ENCODE data around the gene TMEM141.
"Not testable (repeated sequence)": the region's sequence is repeated elsewhere in the genome, so short reads cannot be mapped to it uniquely, and the experiment has no call there.

TMEM141 gene

GRCh38 chr9:136796238-136796774 lies 5.2 kb downstream of the TMEM141 start, which contains the start of gene CCDC183:
Gene CCDC183, plus strand, starts transcription at chr9:136796338. Its CDS starts 60 bp downstream, at chr9:136796398.
- DNase-seq = no peak

GRCh38 chr9:136796775-136797347 lies 5.7 kb downstream of the TMEM141 start:
- DNase-seq = not testable (repeated sequence)

- DNase-seq = no peak
Measured at GRCh38 chr9:136798708-136799078, 7.5 kb downstream of the TMEM141 start.

GRCh38 chr9:136799079-136799853 lies 8.1 kb downstream of the TMEM141 start:
- DNase-seq = no peak

GRCh38 chr9:136799854-136800657 lies 8.9 kb downstream of the TMEM141 start:
- DNase-seq = peak; percentile 98

- no peak for DNase-seq
Measured at GRCh38 chr9:136802321-136802720, 11.2 kb downstream of the TMEM141 start.

GRCh38 chr9:136803009-136803550 lies 11.9 kb downstream of the TMEM141 start:
- not testable (repeated sequence) for DNase-seq

- DNase-seq = no peak
Measured at GRCh38 chr9:136803551-136804508, 12.7 kb downstream of the TMEM141 start.

- DNase-seq = no peak
Measured at GRCh38 chr9:136804509-136805206, 13.5 kb downstream of the TMEM141 start.

- DNase-seq = no peak
Measured at GRCh38 chr9:136805207-136805740, 14.1 kb downstream of the TMEM141 start.

GRCh38 chr9:136806067-136806466 lies 14.9 kb downstream of the TMEM141 start:
- no peak for DNase-seq

GRCh38 chr9:136806631-136807201 lies 15.6 kb downstream of the TMEM141 start:
- DNase-seq = no peak

GRCh38 chr9:136807281-136808074 lies 16.3 kb downstream of the TMEM141 start, which contains the start of gene RABL6:
Gene RABL6, plus strand, starts transcription at chr9:136807948. Its CDS starts 249 bp downstream, at chr9:136808197.
- peak; percentile 82 for DNase-seq

- peak; percentile 64 for DNase-seq
Measured at GRCh38 chr9:136808075-136808805, 17.1 kb downstream of the TMEM141 start.

GRCh38 chr9:136808806-136809158 lies 17.6 kb downstream of the TMEM141 start:
- no peak for DNase-seq

- DNase-seq = no peak
Measured at GRCh38 chr9:136814725-136815421, 23.7 kb downstream of the TMEM141 start.

GRCh38 chr9:136815422-136815782 lies 24.3 kb downstream of the TMEM141 start:
- no peak for DNase-seq

All from CD4-positive, alpha-beta T cell treated with Interleukin-6 for 4 hours (primary cell).